A172 (cell line): ENCODE results near the gene MED13. TPM values are rescaled to one million over a fixed set of nuclear protein-coding genes. Genes with fewer than 3 reads are reported as not detected.
"Not testable (repeated sequence)": the region's sequence is repeated elsewhere in the genome, so short reads cannot be mapped to it uniquely, and the experiment has no call there.

ENCODE experiments used
- DNase-seq: peaks from one replicate; pipeline ENCODE4 v3.0.0-alpha.2; 2015; ENCODE audit warnings: low spot score
- total RNA-seq: library from RNA; depleted of rRNA; stranded (reverse); fragments of >200 nt; shearing (Covaris generic); gene quantifications from 2 replicates; pipeline ENCODE4 v1.2.3, GENCODE V29; 2014; rRNA removed

MED13 gene
- total RNA-seq, 1 experiment from 2014 or later: 31.7 TPM

DNA sequence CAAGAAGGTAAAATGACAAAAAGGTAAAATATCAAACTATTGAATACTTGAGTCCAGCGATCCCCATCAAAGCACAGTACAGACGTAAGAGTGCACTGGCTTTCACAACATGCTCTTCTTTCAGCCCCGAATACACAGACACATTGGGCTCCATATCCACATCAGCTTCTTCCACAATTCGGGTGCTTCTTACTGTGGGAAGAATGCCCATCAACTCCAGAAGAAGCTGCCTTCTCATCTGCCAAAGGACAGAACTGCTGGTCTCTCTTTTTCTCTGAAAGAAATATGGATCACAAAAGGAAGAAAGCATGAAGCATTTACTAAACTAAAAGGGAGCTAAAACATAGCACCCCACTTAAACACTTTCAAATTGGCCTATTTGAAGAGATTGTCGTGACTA, 157.7 kb downstream of the MED13 start:
- DNase-seq: no peak

DNA sequence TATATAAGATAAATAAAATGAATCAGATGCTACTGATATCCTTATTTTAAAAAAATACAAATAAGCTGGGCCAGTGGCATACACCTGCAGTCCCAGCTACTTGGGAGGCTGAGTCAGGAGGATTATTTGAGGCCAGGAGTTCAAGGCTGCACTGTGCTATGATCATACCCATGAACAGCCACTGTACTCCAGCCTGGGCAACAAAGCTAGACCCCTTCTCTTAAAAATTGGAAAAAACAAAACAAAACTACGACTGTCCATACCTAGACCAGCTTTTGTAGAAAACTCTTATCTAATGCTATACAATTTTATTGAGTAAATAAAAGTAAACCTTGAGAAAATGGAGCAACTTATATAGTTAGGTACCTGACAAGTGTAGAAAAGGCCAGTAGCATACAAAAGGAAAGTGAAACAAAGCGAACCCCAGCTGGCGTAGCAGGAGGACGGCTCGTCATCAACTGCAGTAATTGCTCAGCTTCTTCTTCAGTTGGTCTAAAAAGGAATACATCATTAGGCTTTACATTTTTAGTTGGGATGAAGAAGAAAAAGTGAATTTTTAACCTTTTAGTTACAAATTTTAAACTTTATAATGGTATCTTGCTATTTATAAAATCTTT, 160.9 kb downstream of the MED13 start:
- no peak for DNase-seq

DNA sequence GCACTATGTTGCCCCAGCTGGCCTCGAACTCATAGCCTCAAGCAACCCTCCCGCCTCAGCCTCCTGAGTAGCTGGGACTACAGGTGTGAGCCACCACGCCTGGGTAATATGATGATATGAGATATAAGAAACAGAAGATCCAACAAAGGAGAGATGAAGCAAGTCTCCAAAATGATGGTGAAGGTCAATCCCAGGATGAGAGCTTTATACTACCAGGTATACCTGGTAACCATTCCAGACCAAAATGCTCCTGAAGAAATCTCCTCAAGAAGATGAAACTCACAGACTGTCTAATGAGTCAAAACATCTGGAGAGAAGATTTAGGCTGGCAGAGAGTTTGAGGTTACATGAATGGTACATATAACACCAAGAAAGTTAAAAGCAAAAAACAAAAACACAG, 161.8 kb downstream of the MED13 start:
- no peak for DNase-seq

DNA sequence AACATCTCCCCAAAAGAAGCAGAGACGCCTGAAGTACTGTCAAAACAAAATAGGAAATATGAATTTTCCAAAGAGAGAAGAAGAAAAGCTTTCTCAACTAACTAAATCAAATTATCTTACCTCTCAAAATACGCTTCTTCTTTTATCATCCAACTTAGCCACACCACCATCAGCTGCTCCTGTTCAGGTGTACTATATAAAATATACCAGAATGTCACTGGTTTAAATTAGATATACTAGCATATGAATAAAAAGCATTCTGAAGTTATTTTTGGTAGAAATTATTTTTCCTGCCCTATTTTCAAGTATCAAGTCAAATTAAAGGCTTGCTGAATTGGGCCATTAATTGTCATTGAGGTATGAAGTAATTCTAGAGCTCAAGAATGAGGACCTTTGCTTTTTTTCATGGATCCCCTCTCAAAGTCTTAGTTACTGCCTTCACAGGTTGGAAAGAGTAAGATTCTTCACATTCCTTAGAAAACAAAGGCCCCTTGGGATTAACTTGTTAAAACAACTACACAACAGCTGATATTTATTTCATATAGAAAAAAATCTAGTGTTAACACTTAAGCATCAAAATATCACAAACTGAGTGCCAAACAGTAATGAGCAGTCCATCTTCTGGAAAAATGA, 167.4 kb downstream of the MED13 start:
- DNase-seq: no peak

DNA sequence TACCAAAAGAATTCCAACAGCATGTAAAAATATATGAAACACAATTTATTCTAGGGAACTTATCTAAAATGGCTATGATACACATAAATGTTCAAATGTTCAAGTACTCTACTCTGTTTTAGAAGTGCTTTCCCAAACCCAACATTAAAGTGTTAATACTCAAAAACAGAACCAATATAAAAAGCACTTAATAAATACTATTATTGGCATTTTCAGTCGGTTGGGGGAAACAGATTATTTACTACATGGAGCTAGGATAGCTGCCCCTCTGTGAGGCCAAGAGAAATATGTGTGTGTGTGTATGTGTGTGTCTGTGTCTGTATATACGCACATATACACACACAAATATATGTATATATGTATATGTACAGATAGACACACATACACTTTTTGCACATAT, 169.7 kb downstream of the MED13 start:
- no peak for DNase-seq

DNA sequence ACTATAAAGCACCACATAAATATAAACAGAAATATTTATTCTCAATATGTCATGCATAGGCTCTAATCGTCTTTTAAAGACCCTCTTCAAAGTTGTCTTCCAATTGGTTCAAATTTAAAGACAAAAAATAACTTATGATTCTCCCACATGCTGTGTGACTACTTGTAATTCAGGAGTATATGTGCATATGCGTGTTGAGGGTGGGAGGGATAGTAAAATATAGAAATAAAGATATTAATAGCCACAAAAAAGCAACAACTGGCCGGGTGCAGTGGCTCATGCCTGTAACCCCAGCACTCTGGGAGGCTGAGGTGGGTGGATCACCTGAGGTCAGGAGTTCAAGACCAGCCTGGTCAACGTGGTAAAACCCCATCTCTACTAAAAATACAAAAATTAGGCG, 170.8 kb downstream of the MED13 start:
- not testable (repeated sequence) for DNase-seq

Other genes with a start within 250 kb of the MED13 start
- 18.4 and 25.5 TPM in 2 replicates for gene BRIP1, start 201.8 kb downstream of the MED13 start, total RNA-seq
- gene INTS2, start 137.3 kb downstream of the MED13 start, total RNA-seq: 15.7 and 16.3 TPM in 2 replicates